Mucosa of gallbladder (tissue), 1 donor: ENCODE data around the gene NF1. TPM values are rescaled to one million over a fixed set of nuclear protein-coding genes. Genes with fewer than 3 reads are reported as not detected.
"Not testable (repeated sequence)": the region's sequence is repeated elsewhere in the genome, so short reads cannot be mapped to it uniquely, and the experiment has no call there.

Source experiments
- DNase-seq: peaks from one replicate; pipeline ENCODE4 v3.0.0-alpha.2; 2020; ENCODE audit warnings: low spot score
- total RNA-seq: library from RNA; stranded (reverse); gene quantifications from one replicate; pipeline ENCODE4 v1.2.1, GENCODE V29; 2021
- donor health status: DM: no; HTN: no; CAD: no.

Gene NF1
- total RNA-seq, 1 donor from 2014 or later = 50.8 TPM

DNA sequence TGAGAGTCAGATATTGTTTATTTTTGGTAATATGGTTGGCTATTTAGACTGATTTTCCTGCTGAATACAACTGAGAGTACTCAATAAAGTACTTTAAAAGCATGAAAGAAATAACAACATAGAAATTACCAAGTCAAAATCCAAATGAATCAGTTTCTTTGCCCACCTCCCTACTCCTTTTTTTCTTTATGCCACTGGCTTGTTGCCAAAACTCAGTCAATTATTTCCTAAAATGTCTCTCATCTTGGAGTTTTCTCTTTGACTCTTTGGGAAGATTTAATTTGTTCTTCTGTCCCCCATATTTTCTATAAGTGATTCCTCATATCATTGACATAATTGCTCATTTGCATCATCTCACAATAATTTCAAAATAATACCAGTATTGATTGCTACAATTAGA is 204.8 kb downstream of the NF1 start:
- DNase-seq = no peak

DNA sequence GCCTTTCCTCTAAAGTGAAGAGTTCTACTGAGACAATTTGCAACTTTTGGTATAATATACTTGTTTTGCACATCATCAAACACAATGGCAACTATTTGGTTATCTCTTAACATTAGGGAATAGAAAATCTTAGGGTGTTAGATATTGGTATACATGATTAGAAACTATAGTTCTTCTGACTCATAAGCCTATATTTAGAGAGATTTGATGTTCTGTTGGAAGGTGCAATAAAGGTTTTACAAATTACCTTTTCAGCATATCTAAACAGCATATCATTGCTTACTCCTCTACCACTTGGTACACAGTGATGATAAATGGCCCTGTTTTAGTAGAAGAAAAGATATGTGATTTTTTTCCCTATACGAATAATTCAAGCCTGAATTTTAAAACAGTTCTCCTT is 212.9 kb downstream of the NF1 start:
- no peak for DNase-seq

DNA sequence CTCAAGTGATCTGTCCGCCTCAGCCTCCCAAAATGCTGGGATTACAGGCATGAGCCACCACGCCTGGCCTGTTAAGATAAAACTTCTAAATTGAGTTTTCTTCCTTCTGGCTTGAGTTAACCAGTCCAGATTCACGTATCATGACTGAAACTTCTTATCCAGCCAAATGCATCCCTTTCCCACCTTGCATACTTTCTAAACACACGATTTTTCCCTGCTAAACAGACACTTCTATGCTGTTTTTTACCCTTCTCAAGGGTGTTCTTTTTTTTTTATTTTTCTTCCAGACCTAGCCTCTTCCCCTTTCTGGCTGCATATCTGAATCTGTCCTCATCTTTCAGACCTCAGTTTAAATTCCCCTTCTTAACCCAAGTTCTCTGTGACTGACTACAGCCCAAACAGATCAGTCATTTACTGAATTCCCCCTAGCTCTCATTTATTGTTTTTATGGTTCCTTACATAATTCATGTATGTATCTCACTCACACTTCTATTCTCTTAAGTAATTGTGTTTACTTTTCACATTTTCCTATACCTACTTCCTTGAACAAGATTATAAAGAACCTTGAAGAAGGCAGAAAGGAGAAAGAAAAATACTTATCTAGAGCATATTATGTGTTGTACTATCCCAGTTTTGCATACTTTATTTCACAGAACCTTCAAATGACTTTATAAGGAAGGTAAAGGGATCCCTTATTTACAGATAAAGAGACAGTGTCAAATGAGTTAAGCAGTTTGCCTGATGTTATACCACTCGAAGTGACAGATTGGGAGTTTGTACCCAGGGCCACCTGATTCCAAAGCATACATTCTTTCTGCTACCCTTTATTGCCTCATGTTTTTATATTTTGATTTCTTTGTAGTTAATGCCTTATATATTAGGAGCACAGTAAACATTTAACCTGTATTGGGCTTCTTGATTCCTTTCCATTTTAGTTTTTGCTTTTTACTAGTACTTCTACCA is 213.9 kb downstream of the NF1 start:
- no peak for DNase-seq

- no peak for DNase-seq
These were observed 214.8 kb downstream of the NF1 start for GRCh38 chr17:31309556-31309955.

DNA sequence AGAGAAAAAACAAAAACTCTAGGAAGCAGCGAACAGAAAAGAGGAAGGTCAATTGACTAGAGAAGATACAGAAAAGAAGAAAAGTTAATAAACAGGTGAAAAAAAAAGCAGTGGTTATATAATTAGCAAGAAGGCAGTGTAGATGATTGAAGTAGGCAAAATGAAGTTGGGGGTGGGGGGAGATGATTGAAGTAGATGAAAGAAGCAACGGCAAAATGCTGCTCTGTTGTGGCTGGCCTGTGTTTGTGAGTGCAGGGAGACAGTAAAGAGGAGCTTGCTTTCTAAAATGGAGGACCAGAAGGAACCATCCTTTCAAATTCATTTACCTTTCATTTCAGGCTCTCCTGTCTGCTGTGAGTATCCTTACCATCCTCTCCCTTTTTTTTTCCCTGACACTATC is 215.5 kb downstream of the NF1 start:
- no peak for DNase-seq

DNA sequence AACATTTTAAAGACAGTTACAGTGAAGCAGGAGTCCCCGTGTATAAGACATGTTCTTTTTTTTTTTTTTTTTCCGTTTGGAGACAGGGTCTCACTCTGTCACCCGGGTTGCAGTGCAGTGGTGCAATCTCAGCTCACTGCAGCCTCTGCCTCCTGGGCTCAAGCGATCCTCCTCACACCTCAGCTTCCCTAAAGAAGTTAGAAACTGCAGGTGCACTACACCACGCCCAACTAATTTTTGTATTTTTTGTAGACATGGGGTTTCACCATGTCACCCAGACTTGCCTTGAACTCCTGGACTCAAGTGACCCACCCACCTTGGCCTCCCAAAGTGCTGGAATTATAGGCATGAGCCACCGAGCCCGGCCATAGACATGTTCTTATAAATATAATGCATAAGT is 216.1 kb downstream of the NF1 start:
- DNase-seq = no peak

GRCh38 chr17:31311526-31311925 is 216.7 kb downstream of the NF1 start:
- DNase-seq = no peak

GRCh38 chr17:31312223-31312622 is 217.4 kb downstream of the NF1 start:
- not testable (repeated sequence) for DNase-seq

GRCh38 chr17:31313982-31314781 is 219.4 kb downstream of the NF1 start, which contains the start of gene EVI2B:
Gene EVI2B (minus strand): TSS chr17:31314054. CDS start chr17:31305609, 8,445 bp downstream.
- no peak for DNase-seq

GRCh38 chr17:31314782-31315100 is 220.0 kb downstream of the NF1 start:
- no peak for DNase-seq

DNA sequence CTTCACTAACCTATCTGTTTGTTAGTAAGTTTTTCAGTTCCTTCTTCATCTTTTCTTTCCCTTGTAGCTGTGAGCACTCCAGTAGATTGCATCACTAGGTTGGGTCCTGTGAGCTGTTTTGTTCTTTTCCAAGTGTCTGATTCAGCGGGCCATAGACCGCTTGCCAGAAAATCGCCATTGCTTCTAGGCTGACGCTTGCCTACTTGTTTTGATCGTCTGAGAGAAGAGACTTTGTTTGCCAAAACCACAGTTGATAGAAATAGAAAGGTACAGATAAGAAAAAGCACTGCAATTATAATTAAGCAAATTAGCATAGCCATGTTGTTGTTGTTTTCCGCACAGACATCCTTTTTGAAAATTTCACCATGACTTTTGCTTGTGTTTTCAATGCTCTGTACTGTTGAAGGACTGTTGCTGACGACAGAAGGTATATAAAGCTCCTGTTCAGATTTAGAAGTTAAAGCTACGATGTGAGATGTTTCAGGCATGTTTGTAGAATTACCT is 223.6 kb downstream of the NF1 start:
- DNase-seq = peak; percentile 53

DNA sequence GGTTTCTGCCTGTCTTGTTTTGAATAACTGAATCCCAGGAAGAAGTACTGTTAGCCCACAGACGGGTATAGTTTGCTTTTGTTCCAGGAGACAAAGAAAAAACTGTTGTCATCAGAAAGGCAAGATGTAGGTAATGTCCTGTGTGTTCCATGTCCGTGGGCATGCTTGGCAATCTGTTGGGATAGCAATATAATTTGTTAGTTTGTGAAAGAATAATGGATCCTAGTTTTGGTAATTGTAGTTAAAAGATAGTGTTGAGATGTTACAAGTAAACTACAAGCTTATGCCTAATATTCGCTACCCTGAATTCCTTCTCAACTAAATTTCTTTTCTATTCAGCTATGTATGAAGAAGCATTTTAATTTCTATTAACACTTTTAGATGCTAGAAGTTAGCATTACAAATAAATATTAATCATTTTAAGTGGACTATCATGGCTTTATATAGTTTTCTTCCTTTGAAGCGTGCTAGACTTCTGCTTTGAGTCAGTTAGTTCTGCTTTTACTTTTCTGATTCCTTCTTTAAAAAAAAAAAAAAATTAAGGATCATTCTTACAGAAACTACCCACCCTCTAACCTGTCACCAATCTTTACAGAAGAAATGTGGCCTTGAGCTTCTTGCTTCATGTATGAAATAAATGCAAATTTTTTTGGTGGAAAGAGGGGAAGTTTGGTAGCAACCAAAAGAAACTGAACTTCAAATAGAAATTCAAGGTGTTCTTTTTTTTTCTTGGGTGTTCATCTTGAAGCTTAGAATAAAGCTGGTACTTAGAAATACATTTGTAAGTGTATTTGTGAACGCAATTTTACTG is 224.3 kb downstream of the NF1 start:
- no peak for DNase-seq

- no peak for DNase-seq
These were observed 225.5 kb downstream of the NF1 start for GRCh38 chr17:31320241-31320640.

DNA sequence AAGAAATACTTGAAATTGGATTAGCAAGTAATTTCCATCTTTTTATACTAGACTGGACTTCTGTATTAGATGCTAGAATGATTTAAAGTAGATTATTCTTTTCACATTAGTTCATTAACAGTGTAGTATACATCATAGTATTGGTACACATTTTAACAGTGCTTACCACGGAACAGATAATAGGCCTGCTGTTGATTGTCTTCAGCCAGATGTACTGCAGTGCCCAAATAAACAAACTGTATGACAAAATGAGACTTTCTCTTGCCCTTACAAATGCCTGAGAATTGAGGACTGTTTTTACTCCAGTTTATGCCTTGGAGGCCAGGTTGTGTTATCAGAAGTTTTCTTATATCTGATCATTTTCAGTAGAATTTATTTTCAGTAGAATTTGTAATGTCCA is 226.0 kb downstream of the NF1 start:
- DNase-seq = no peak

DNA sequence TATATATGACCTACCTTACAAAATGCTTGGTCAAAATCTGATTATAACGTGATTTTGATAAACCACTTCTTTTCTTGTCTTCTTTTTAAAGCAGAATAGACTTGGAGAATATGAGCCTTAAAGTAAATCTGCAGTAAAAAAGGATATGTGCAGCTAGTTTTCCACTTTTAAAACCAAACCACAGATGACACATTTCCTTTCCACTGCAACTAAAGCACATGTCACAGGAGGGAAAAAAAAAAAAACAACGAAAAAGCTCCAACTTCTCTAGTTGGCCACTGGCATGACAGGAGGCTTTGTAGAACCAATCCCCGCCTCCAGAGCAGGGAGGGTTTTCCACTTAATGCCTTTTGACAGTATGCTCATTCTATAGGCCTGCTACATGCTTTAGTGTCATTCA is 226.7 kb downstream of the NF1 start, which contains the start of gene EVI2A:
TSS of gene EVI2A (minus strand) at position 142 of the 400 bp plus-strand sequence. CDS start 2,609 bp downstream, outside the sequence.
- DNase-seq = peak; percentile 26

GRCh38 chr17:31321966-31322365 is 227.2 kb downstream of the NF1 start:
- no peak for DNase-seq

DNA sequence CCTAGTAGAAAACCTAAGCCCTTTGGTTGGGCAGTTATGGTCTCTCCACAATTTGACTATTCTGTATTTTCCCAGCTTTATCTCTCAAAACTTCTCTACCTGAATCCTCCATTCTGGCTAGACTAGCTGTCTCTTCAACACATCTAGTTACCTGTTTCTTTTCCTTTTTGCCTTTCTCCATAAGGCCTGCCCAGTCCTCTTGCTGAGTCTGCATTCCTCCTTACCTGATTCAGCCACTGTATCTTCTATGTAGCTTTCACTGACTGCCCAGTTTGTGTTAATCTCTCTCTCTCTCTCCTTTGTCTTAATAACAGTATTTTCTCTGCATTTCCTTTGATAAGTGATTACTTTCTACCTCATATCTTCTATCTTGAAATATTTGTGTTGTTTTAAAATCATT is 228.8 kb downstream of the NF1 start:
- no peak for DNase-seq

- no peak for DNase-seq
These were observed 232.9 kb downstream of the NF1 start for GRCh38 chr17:31327534-31328159.

GRCh38 chr17:31328160-31328535 is 233.4 kb downstream of the NF1 start:
- DNase-seq = no peak

DNA sequence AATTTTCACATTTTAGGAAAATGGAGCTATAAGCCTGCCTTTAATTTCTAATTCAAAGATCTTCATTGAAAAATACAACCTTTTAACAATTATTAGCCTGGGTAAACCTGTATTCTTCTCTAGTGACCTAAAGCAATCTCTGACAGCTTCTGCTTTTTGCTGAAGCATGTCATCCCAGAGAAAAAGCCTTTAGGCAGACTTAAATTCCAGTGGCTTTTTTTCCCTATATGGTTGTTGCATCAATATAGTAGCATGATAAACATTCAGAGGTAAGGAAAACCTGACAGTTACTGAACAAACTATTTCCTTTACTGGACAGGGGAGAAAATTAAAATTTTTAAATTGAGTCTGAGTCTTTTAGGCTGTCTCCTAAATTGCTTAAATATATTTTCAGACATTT is 234.4 kb downstream of the NF1 start:
- DNase-seq = no peak
